ENCODE data around the gene PCBP3.

The PCBP3 gene

DNA sequence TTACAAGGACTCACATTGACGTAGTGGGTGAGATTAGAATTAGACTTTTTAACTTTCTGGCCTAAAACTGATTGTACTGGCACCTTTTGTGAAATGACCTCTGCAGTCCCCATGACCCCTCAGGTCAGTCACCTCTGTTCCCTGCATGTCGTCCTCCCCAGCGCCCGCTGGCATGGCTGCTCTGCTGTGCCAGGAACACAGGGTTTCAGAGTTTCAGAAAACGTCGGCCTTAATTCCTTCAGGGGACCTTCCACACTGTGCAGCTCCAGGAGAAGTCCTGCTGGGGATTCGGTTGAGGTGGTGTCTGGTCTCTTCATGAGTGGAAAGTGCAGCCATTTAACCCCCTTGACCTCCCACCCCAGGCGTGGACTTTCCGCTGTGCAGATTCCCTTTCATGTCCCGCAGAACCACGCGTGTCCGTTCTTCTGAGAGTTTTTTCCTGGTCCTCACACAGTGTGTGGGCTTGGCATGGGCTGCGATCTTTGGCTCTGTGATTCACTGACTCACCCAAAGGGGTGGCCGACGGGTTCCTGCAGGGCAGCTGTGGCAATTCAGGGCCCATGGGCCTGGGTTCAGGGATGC, 179.7 kb downstream of the PCBP3 start:
- Histone ChIP-seq H3F3A (ENCODE audit: insufficient read depth) (no peaks in the 10 kb centered on the region), H2AFZ (ENCODE audit: low read depth, low read length, severe bottlenecking) (no peak overlapping the region), H3K27ac (ENCODE audit: low read depth, low read length) (no peak overlapping the region), H3K4me2 (ENCODE audit: low read depth, low read length, poor library complexity, severe bottlenecking) (no peak overlapping the region), H3K4me3 (ENCODE audit: insufficient read depth, low read length, poor library complexity, severe bottlenecking) (no peak overlapping the region), H3K9me2 (replicated peaks; ENCODE audit: insufficient read depth, low read length) (no peaks in the 10 kb centered on the region), H3K27me3 (ENCODE audit: low read length) (no peaks in the 10 kb centered on the region), H3K9ac (ENCODE audit: low read length) (no peak overlapping the region), H3K9me3 (ENCODE audit: insufficient read depth, low read length) (no peaks in the 10 kb centered on the region), H3K36me3 (ENCODE audit: low read length) (no peaks in the 10 kb centered on the region), H3K79me2 (ENCODE audit: insufficient read depth, low read length) (no peaks in the 10 kb centered on the region), H4K20me1 (ENCODE audit: low read depth, low read length) (no peaks in the 10 kb centered on the region)
- TF ChIP-seq, protein P1, sequence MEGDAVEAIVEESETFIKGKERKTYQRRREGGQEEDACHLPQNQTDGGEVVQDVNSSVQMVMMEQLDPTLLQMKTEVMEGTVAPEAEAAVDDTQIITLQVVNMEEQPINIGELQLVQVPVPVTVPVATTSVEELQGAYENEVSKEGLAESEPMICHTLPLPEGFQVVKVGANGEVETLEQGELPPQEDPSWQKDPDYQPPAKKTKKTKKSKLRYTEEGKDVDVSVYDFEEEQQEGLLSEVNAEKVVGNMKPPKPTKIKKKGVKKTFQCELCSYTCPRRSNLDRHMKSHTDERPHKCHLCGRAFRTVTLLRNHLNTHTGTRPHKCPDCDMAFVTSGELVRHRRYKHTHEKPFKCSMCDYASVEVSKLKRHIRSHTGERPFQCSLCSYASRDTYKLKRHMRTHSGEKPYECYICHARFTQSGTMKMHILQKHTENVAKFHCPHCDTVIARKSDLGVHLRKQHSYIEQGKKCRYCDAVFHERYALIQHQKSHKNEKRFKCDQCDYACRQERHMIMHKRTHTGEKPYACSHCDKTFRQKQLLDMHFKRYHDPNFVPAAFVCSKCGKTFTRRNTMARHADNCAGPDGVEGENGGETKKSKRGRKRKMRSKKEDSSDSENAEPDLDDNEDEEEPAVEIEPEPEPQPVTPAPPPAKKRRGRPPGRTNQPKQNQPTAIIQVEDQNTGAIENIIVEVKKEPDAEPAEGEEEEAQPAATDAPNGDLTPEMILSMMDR (IDR thresholded peaks at IDR 0.05; ENCODE audit: insufficient read depth, low read length, poor library complexity, severe bottlenecking): no peak
- no peak for TF ChIP-seq EZH2phosphoT487 (conservative IDR thresholded peaks at IDR 0.05; ENCODE audit: low read length)

GRCh38 chr21:45824546-45825215, 181.2 kb downstream of the PCBP3 start:
- no peak overlapping the region for H3K4me3 ChIP-seq (ENCODE audit: insufficient read depth, low read length, poor library complexity, severe bottlenecking)
- no peak overlapping the region for H3K4me2 ChIP-seq (ENCODE audit: low read depth, low read length, poor library complexity, severe bottlenecking)
- H3K9ac ChIP-seq (ENCODE audit: low read length): no peak overlapping the region
- no peaks in the 10 kb centered on the region for H3K36me3 ChIP-seq (ENCODE audit: low read length)
- no peak for TF ChIP-seq EZH2phosphoT487 (conservative IDR thresholded peaks at IDR 0.05; ENCODE audit: low read length)
- TF ChIP-seq, protein P1 (IDR thresholded peaks at IDR 0.05; ENCODE audit: insufficient read depth, low read length, poor library complexity, severe bottlenecking): no peak
- H3K27ac ChIP-seq (ENCODE audit: low read depth, low read length): no peak overlapping the region
- no peaks in the 10 kb centered on the region for H3K79me2 ChIP-seq (ENCODE audit: insufficient read depth, low read length)
- H3F3A ChIP-seq (ENCODE audit: insufficient read depth): no peaks in the 10 kb centered on the region
- H3K27me3 ChIP-seq (ENCODE audit: low read length): no peaks in the 10 kb centered on the region
- no peaks in the 10 kb centered on the region for H3K9me2 ChIP-seq (replicated peaks; ENCODE audit: insufficient read depth, low read length)
- no peak overlapping the region for H2AFZ ChIP-seq (ENCODE audit: low read depth, low read length, severe bottlenecking)
- H4K20me1 ChIP-seq (ENCODE audit: low read depth, low read length): no peaks in the 10 kb centered on the region
- H3K9me3 ChIP-seq (ENCODE audit: insufficient read depth, low read length): no peaks in the 10 kb centered on the region

DNA sequence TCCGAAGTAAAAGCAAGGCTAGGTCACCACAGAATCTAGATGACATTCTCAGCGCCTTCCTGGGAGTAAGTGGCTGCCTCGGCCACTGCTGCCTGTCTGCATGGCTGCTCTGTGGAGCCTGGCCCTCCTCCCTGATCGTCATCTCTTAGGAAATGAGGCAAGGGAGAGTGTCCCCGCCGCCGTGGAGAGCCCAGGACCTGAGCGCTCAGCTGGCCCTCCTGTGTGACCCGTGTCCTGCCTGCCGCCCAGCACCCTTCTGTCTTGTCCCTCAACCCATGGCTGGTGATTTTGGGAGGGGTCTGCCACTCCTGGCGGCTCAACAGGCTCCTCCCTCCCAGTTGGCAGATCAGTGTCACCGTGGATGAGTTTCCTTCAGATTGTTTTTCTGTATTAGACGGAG, 181.7 kb downstream of the PCBP3 start:
- no peak overlapping the region for H3K4me2 ChIP-seq (ENCODE audit: low read depth, low read length, poor library complexity, severe bottlenecking)
- H3K9me2 ChIP-seq (replicated peaks; ENCODE audit: insufficient read depth, low read length): no peaks in the 10 kb centered on the region
- no peak overlapping the region for H3K4me3 ChIP-seq (ENCODE audit: insufficient read depth, low read length, poor library complexity, severe bottlenecking)
- H3K36me3 ChIP-seq (ENCODE audit: low read length): no peaks in the 10 kb centered on the region
- H3K9ac ChIP-seq (ENCODE audit: low read length): no peak overlapping the region
- no peaks in the 10 kb centered on the region for H3K79me2 ChIP-seq (ENCODE audit: insufficient read depth, low read length)
- H4K20me1 ChIP-seq (ENCODE audit: low read depth, low read length): no peaks in the 10 kb centered on the region
- no peaks in the 10 kb centered on the region for H3F3A ChIP-seq (ENCODE audit: insufficient read depth)
- H3K27me3 ChIP-seq (ENCODE audit: low read length): no peaks in the 10 kb centered on the region
- no peak for TF ChIP-seq EZH2phosphoT487 (conservative IDR thresholded peaks at IDR 0.05; ENCODE audit: low read length)
- TF ChIP-seq, protein P1 (IDR thresholded peaks at IDR 0.05; ENCODE audit: insufficient read depth, low read length, poor library complexity, severe bottlenecking): no peak
- H3K9me3 ChIP-seq (ENCODE audit: insufficient read depth, low read length): no peaks in the 10 kb centered on the region
- no peak overlapping the region for H3K27ac ChIP-seq (ENCODE audit: low read depth, low read length)
- no peak overlapping the region for H2AFZ ChIP-seq (ENCODE audit: low read depth, low read length, severe bottlenecking)

Data from SU-DHL-6 (cell line).